IPS DF 6.9 (cell line): ENCODE results near the gene GALNT2.

Source experiments
- DNase-seq: peaks from one replicate; pipeline ENCODE4 v3.0.0-alpha.2; 2013; ENCODE audit warnings: low read depth, low spot score
- H3K27ac ChIP-seq: one replicate; pipeline ENCODE4 v1.5.1; 2013; ENCODE audit warnings: low read length, control low read depth
- H3K27me3 ChIP-seq: 2 replicates; pipeline ENCODE4 v1.6.1; 2013; ENCODE audit warnings: mild to moderate bottlenecking, low read length; ENCODE audit not compliant: control insufficient read depth, insufficient read depth
- H3K36me3 ChIP-seq: 2 replicates; pipeline ENCODE4 v1.6.1; 2013; ENCODE audit warnings: low read length; ENCODE audit not compliant: control insufficient read depth, insufficient read depth
- H3K4me1 ChIP-seq: 2 replicates; pipeline ENCODE4 v1.6.1; 2013; ENCODE audit warnings: low read length; ENCODE audit not compliant: control insufficient read depth, insufficient read depth
- H3K4me3 ChIP-seq: 2 replicates; pipeline ENCODE4 v1.5.1; 2013; ENCODE audit warnings: mild to moderate bottlenecking, low read length
- H3K9me3 ChIP-seq: 2 replicates; pipeline ENCODE4 v1.6.1; 2013; ENCODE audit warnings: low read length, inconsistent platforms; ENCODE audit not compliant: control insufficient read depth, insufficient read depth
- WGBS: extraction: QIAGEN DNeasy Blood & Tissue Kit; methylation state at CpG from one replicate; pipeline ENCODE4 v1.1.7; 2013; ENCODE audit warnings: mixed read lengths, missing lambda C conversion rate; ENCODE audit not compliant: insufficient read length, insufficient coverage; 5-methylcytosine and 5-hydroxymethylcytosine counted together

Gene GALNT2

GRCh38 chr1:230274254-230274653 is 207.2 kb downstream of the GALNT2 start:
- no peaks in the 10 kb centered on the region for H3K9me3 ChIP-seq
- H3K4me3 ChIP-seq: no peak overlapping the region
- 0 out of 2 replicates have a peak, but pooled peaks cover 2% of the 10 kb centered on the region for H3K4me1 ChIP-seq
- DNase-seq: no peak
- no peaks in the 10 kb centered on the region for H3K36me3 ChIP-seq
- H3K27me3 ChIP-seq: no peaks in the 10 kb centered on the region
- WGBS: no CpG with 5 or more reads among the region's 15 CpGs
- H3K27ac ChIP-seq: no peak overlapping the region

GRCh38 chr1:230276401-230276800 is 209.4 kb downstream of the GALNT2 start:
- Histone ChIP-seq H3K9me3 (no peaks in the 10 kb centered on the region), H3K4me3 (no peak overlapping the region), H3K27me3 (no peaks in the 10 kb centered on the region), H3K36me3 (peaks cover 3% of the 10 kb centered on the region; the same call in 1 of the 2 replicates), H3K27ac (no peak overlapping the region), H3K4me1 (peaks cover 2% of the 10 kb centered on the region; the same call in 1 of the 2 replicates)
- no CpG with 5 or more reads among the region's 5 CpGs for WGBS
- no peak for DNase-seq

DNA sequence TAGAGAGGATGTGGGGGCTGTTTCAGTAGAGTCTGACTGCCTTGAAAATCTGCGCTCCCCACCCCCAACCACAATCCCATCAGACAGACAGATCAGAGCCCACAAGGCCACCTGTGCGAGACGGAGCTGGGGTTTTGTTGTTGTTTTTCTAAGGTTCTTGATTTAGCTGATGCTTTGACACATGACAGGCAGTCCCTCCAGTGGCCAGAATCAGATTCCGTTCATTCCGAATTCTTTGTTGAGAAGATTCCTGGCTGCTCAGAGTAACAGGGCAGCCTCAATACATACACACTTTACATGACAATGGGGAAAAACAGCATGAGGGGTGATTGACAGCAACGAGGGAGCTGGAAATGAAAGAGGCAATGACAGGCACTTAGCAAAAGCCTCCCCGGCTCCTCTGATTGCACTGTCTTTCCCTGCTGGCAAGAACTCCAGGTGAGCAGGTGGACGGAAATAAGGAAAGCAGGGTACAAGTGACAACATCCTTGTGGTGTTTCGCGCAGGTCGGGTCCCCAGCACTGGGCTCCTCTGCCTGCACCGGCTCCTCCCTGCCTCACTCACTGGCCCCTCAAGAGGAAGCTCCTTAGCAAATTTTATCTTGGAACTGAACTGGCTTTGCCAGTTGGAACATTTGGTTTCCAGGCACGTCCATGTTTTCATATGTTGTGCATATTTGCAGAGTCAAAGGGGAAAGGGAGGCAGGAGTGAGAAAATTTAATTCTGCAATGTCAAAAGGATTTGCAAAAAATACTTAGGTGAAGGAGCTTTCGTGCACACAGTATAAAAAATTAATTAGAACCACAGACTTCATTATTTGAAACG is 210.4 kb downstream of the GALNT2 start:
- no peaks in the 10 kb centered on the region for H3K9me3 ChIP-seq
- peaks cover 3% of the 10 kb centered on the region; the same call in 1 of the 2 replicates for H3K36me3 ChIP-seq

DNA sequence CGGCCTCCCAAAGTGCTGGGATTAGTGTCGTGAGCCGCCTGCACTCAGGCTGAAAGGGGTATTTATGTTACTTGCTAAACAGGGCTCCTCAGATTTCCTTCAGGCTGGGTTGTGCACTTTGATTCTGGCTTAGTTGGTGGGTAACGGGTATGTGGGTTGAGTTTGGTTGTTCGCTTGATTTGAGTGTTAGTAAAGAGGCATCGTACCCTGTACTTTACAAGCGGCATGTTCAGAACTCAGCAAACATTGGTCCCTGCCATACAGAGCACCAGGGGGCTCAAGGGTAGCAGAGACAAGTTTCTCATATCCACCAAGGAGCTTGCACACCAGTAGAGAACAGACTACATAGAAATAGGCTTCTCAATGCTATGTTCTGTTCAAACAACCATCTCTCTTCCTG is 211.3 kb downstream of the GALNT2 start:
- Histone ChIP-seq H3K27ac (no peak overlapping the region), H3K27me3 (no peaks in the 10 kb centered on the region), H3K4me1 (peaks cover 2% of the 10 kb centered on the region; the same call in 1 of the 2 replicates), H3K4me3 (no peak overlapping the region), H3K9me3 (no peaks in the 10 kb centered on the region), H3K36me3 (peaks cover 3% of the 10 kb centered on the region; the same call in 1 of the 2 replicates)
- WGBS: 100% methylated on average over 2 of the region's 7 CpGs
- no peak for DNase-seq

More for the DNA sequence above, 210.4 kb downstream of the GALNT2 start:
- H3K27me3 ChIP-seq: no peaks in the 10 kb centered on the region
- H3K4me3 ChIP-seq: no peak overlapping the region
- peaks cover 2% of the 10 kb centered on the region; the same call in 1 of the 2 replicates for H3K4me1 ChIP-seq
- DNase-seq: peak; percentile 88
- H3K27ac ChIP-seq: no peak overlapping the region
- WGBS: no CpG with 5 or more reads among the region's 15 CpGs

- H3K4me3 ChIP-seq: no peak overlapping the region
- no peak overlapping the region for H3K27ac ChIP-seq
- no peaks in the 10 kb centered on the region for H3K27me3 ChIP-seq
- DNase-seq: no peak
- no peaks in the 10 kb centered on the region for H3K9me3 ChIP-seq
- peaks cover 2% of the 10 kb centered on the region; the same call in 1 of the 2 replicates for H3K4me1 ChIP-seq
- H3K36me3 ChIP-seq: peaks cover 3% of the 10 kb centered on the region; the same call in 1 of the 2 replicates
- no CpG with 5 or more reads among the region's 20 CpGs for WGBS
These were observed 212.0 kb downstream of the GALNT2 start for GRCh38 chr1:230278871-230279582.

- Histone ChIP-seq H3K36me3 (peaks cover 3% of the 10 kb centered on the region; the same call in 1 of the 2 replicates), H3K27ac (no peak overlapping the region), H3K27me3 (no peaks in the 10 kb centered on the region), H3K4me3 (no peak overlapping the region), H3K9me3 (no peaks in the 10 kb centered on the region), H3K4me1 (peaks cover 2% of the 10 kb centered on the region; the same call in 1 of the 2 replicates)
- WGBS: no CpG with 5 or more reads among the region's 24 CpGs
- DNase-seq: no peak
These were observed 212.5 kb downstream of the GALNT2 start for GRCh38 chr1:230279583-230279945.

- H3K36me3 ChIP-seq: peaks cover 3% of the 10 kb centered on the region; the same call in 1 of the 2 replicates
- H3K4me1 ChIP-seq: peaks cover 2% of the 10 kb centered on the region; the same call in 1 of the 2 replicates
- no CpG with 5 or more reads among the region's 24 CpGs for WGBS
These were observed 213.2 kb downstream of the GALNT2 start for GRCh38 chr1:230280054-230280795.

GRCh38 chr1:230280906-230281413 is 213.9 kb downstream of the GALNT2 start:
- no peaks in the 10 kb centered on the region for H3K27me3 ChIP-seq
- no peak overlapping the region for H3K4me3 ChIP-seq
- no peak overlapping the region for H3K27ac ChIP-seq
- H3K4me1 ChIP-seq: peaks cover 2% of the 10 kb centered on the region; the same call in 1 of the 2 replicates
- WGBS: no CpG with 5 or more reads among the region's 23 CpGs
- DNase-seq: no peak
- peaks cover 3% of the 10 kb centered on the region; the same call in 1 of the 2 replicates for H3K36me3 ChIP-seq
- no peaks in the 10 kb centered on the region for H3K9me3 ChIP-seq

More at GRCh38 chr1:230280054-230280795, 213.2 kb downstream of the GALNT2 start:
- no peak overlapping the region for H3K27ac ChIP-seq
- no peaks in the 10 kb centered on the region for H3K27me3 ChIP-seq
- no peak overlapping the region for H3K4me3 ChIP-seq
- H3K9me3 ChIP-seq: no peaks in the 10 kb centered on the region
- no peak for DNase-seq

GRCh38 chr1:230281556-230281955 is 214.5 kb downstream of the GALNT2 start:
- WGBS: no CpG with 5 or more reads among the region's 17 CpGs
- no peak for DNase-seq
- Histone ChIP-seq H3K36me3 (peaks cover 5% of the 10 kb centered on the region; the same call in 1 of the 2 replicates), H3K9me3 (no peaks in the 10 kb centered on the region), H3K27me3 (no peaks in the 10 kb centered on the region), H3K27ac (no peak overlapping the region), H3K4me1 (peaks cover 4% of the 10 kb centered on the region; the same call in 1 of the 2 replicates), H3K4me3 (no peak overlapping the region)
